Coronary artery (tissue), 2 donors: ENCODE data around the gene TNKS1BP1.

Experiments
- DNase-seq: peaks from one replicate; pipeline ENCODE4 v3.0.0-alpha.2; 2017; ENCODE audit warnings: low spot score
- H3K27ac ChIP-seq, 2 donors: fragments of 200-600 bp; sonication (generic); one replicate each; pipeline ENCODE4 v1.5.1; 2016 to 2019
- H3K4me3 ChIP-seq: fragments of 200-600 bp; sonication (generic); 2 replicates; pipeline ENCODE4 v1.5.1; 2016; ENCODE audit warnings: mild to moderate bottlenecking, moderate library complexity
- TF ChIP-seq, protein P1 (sequence below): fragments of 200-600 bp; sonication (generic); IDR thresholded peaks from one replicate; pipeline ENCODE4 v1.5.1; 2019; ENCODE audit warnings: antibody characterized with exemption

TNKS1BP1 gene

DNA sequence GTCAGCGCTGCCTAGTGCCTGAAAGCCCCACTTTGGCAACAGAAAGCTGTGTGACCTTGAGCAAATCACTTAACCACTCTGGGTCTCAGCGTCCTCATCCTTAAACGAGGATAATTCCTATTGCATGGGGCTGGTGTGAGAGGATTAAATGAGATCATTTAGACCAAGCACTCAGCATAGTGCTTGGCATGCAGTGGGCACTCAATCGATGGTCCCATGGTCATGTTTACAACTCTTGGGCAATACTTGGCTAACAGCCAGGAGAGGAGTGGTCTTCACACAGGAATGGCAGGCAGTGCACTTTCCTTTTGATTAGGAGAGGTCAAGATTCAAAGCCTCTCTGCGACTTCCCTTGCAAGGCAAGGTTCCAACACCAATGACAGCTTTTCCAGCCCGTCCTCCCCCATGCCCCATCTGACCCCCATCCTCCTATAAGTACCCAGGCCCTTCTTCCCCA lies 14.1 kb downstream of the TNKS1BP1 start:
- Histone ChIP-seq H3K27ac (peak overlapping the region; percentile 86 to 99), H3K4me3 (peak overlapping the region; percentile 86)
- TF ChIP-seq, protein P1, sequence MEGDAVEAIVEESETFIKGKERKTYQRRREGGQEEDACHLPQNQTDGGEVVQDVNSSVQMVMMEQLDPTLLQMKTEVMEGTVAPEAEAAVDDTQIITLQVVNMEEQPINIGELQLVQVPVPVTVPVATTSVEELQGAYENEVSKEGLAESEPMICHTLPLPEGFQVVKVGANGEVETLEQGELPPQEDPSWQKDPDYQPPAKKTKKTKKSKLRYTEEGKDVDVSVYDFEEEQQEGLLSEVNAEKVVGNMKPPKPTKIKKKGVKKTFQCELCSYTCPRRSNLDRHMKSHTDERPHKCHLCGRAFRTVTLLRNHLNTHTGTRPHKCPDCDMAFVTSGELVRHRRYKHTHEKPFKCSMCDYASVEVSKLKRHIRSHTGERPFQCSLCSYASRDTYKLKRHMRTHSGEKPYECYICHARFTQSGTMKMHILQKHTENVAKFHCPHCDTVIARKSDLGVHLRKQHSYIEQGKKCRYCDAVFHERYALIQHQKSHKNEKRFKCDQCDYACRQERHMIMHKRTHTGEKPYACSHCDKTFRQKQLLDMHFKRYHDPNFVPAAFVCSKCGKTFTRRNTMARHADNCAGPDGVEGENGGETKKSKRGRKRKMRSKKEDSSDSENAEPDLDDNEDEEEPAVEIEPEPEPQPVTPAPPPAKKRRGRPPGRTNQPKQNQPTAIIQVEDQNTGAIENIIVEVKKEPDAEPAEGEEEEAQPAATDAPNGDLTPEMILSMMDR = no peak
- DNase-seq = no peak

DNA sequence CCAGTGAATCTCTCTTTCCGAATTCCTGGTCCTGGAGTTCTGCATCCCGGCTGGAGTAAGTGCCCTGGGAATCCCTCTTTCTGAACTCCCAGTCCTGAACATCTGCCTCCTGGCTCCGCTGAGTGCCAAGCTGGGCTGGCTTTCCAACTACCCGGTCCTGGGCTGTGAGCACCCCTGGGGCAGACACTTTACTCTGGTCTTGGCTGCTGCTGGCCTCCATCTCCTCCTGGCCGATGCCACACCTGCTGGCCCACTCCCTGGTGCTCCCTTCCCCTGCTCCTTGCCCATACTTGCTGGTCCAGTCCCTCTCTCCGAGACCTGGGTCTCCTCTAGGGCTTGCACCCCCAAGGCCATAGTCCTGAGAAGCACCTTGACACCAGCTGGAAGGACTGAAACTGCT lies 14.7 kb downstream of the TNKS1BP1 start:
- peak overlapping the region; percentile 86 for H3K4me3 ChIP-seq
- TF ChIP-seq, protein P1 = no peak
- peak overlapping the region; percentile 86 to 99 for H3K27ac ChIP-seq
- DNase-seq = no peak

DNA sequence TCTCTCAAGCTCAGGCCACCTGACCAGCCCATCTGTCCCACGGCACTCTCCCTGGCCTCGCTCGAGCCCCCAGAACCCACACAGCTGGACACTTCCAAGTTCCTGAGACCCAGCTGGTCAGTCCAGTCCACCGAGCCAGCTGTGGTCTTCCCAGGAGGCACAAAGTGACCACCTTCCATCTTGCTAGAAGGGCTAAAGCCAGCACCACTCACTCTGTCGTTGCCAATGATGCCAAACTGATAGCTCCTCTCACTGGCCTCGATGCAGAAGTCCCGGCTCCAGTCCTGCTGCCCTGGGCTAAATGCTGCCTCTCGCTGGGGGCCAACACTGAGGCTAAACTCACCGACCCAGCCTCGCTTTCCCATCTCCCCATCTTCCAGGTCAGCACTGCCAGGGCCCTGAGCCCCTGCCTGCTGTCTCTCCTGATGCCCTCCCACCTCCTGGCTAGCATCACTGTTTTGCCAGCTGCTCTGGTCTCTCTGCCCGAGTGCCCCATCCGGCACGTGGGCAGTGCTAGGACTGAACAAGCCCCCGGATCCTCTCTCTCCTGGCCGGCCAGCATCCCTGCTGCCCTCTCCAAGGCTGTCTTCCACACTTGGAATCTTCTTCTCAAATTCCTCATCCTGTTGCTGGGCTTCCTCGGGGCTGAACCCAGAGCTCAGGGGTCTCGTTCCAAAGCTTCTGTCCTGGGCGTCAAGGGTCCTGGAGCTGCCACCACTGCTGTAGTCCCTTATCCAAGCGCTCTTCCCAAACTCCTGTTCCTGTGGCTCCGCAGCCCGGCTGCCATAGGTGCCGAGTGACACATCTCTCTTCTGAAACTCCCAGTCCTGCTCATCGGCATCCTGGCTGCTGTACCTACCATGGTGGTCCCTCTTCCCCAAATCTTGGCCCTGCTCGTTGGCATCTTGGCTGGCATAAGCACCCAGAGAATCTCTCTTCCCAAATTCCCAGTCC lies 15.4 kb downstream of the TNKS1BP1 start:
- TF ChIP-seq, protein P1 = no peak
- Histone ChIP-seq H3K27ac (peak overlapping the region; percentile 23 to 99), H3K4me3 (peak overlapping the region; percentile 86)
- DNase-seq = no peak

DNA sequence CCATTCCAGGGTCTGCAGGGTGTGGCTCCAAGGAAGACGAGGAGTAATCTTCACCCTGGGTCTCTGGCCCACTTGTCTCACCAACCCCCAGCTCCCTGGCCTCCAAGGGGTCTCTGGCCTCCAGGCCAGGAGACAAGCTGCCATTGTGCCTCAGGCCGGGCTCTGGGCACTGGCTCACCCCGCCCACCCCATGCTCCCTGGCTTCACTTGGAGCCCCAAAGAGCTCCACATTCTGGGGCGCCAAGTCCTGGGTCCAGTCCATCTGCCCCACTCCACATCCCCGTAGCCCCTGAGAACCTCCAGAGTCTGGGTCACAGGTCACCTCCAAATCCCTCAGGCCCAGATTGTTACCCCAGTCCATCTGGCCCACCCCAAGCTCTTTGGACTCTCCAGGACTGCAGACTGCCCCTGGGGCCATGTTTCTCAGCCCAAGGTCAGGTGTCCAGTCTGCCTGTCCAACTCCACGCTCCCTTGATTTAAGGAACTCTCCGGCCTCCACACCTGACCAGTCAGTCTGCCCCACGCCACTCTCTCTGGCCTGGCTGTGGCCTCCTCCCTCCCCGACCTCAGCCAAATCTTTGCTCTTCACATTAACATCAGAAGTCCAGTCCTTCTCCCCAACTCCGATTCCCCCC lies 16.2 kb downstream of the TNKS1BP1 start:
- TF ChIP-seq, protein P1 = no peak
- Histone ChIP-seq H3K27ac (peak overlapping the region in 1 of 2 donors; percentile 35), H3K4me3 (peak overlapping the region; percentile 16)
- no peak for DNase-seq

DNA sequence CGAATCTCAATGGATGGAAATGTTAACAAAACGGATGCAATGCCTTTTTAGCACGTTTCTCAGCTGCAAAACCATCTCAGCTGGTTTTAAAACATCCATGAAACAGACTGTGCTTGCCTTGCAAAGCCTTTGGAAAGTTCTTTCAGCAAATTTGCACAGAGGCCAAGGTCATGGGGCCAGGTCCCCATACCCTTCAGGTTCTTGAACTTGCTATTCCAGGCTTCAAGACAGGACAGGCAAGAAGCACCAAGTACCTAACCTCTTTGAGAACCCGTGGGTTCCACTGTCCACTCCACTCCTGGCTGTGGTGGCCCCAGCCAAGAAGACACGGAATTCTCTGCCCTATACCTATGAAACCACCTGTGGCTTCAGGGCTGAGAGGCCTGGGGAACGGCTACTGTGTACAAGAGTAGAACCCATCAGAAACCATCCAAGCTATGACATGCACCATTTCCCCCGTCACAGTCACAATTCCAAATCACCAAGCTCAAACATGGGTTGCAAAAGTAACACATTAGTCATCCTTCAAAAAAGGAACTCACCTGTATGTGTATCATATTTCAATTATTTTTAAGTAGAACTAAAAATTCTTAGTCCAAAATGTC lies 17.0 kb downstream of the TNKS1BP1 start:
- Histone ChIP-seq H3K4me3 (no peak overlapping the region), H3K27ac (peak overlapping the region in 1 of 2 donors; percentile 13)
- TF ChIP-seq, protein P1 = no peak
- DNase-seq = no peak

DNA sequence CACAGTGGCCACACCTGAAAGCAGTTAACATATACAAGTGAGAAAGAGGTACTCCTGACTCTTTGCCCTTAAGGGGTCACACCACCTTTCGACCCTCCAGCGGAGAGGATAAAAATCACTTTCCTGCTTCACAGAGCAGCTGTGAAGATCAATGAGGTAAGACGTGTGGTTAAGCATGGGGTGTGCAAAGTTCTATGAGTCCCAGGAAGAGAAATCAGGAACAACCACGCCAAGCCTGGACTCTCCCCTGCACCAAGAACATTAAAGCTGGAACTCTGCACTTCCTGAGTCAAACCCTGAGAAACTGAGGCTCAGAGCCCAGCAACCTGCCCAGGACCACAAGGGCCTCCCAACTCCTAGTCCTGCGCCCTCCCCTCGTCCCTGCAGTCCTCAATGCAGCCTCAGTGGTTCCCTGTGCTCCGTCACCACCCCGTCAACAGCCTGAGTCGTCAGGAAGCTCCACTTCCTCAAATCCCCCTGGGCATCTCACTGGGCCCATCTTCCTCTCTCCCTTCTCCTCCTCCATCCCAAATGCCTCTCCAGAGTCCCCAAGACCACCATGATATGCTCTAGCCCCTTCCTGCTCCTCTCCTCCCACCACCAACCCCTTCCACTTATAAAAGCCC lies 17.7 kb downstream of the TNKS1BP1 start:
- DNase-seq = no peak
- Histone ChIP-seq H3K4me3 (no peak overlapping the region), H3K27ac (peak overlapping the region in 1 of 2 donors; percentile 13)
- TF ChIP-seq, protein P1 = no peak
